ENCODE data around the gene SLIT3.

DNA sequence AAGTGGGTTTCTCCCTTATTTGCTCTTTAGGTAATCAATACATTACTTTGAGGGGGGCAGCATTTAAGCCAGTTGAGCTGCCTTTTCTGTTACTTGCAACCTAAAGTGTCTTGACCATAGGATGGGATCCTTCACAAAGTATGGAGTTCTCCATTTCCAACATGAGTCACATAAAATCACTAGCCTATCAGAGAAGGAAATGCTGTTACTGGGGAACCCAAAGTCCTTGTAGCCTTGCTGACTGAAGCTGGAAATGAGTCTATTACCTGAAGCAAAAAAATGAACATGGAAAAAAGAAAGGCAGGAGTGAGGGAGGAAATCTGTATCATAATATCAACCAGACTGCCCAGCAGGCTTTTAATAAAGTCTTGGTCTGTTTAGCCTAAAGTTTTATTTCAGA is 42.8 kb upstream of the SLIT3 start:
- TF ChIP-seq RFX5 (IDR thresholded peaks at IDR 0.05; ENCODE audit: low read depth, low read length) (no peak), CREM (IDR thresholded peaks at IDR 0.05; ENCODE audit: low read depth) (no peak), ESRRA (IDR thresholded peaks at IDR 0.05; ENCODE audit: low read length) (no peak), SP1 (IDR thresholded peaks at IDR 0.05; ENCODE audit: low read depth, low read length) (no peak)
- TF ChIP-seq, protein P1, sequence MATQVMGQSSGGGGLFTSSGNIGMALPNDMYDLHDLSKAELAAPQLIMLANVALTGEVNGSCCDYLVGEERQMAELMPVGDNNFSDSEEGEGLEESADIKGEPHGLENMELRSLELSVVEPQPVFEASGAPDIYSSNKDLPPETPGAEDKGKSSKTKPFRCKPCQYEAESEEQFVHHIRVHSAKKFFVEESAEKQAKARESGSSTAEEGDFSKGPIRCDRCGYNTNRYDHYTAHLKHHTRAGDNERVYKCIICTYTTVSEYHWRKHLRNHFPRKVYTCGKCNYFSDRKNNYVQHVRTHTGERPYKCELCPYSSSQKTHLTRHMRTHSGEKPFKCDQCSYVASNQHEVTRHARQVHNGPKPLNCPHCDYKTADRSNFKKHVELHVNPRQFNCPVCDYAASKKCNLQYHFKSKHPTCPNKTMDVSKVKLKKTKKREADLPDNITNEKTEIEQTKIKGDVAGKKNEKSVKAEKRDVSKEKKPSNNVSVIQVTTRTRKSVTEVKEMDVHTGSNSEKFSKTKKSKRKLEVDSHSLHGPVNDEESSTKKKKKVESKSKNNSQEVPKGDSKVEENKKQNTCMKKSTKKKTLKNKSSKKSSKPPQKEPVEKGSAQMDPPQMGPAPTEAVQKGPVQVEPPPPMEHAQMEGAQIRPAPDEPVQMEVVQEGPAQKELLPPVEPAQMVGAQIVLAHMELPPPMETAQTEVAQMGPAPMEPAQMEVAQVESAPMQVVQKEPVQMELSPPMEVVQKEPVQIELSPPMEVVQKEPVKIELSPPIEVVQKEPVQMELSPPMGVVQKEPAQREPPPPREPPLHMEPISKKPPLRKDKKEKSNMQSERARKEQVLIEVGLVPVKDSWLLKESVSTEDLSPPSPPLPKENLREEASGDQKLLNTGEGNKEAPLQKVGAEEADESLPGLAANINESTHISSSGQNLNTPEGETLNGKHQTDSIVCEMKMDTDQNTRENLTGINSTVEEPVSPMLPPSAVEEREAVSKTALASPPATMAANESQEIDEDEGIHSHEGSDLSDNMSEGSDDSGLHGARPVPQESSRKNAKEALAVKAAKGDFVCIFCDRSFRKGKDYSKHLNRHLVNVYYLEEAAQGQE (IDR thresholded peaks at IDR 0.05; ENCODE audit: low read depth, low read length): no peak
